HCT116 (cell line): ENCODE results near the gene NGEF.

ENCODE experiments used
- CTCF ChIP-seq, 3 experiments: fragments of 200-600 bp in 1 of 3; sonication (generic) in 1 of 3; IDR thresholded peaks in 2 of 3; conservative IDR thresholded peaks in 1 of 3; 2 replicates each; pipeline ENCODE4 v1.5.1; 2012 to 2017; ENCODE audit warnings: low read depth in 2 of 3, low read length in 2 of 3, antibody characterized with exemption in 1 of 3, borderline replicate concordance in 1 of 3, control low read depth in 1 of 3, mild to moderate bottlenecking in 1 of 3, mixed read lengths in 1 of 3, mixed run types in 1 of 3, moderate library complexity in 1 of 3; ENCODE audit not compliant: insufficient read depth in 1 of 3
- EZH2 ChIP-seq: fragments of 200-600 bp; sonication (generic); IDR thresholded peaks from 2 replicates; pipeline ENCODE4 v1.6.1; 2017; ENCODE audit warnings: antibody characterized with exemption, mixed run types
- JUND ChIP-seq: IDR thresholded peaks from 2 replicates; pipeline ENCODE4 v1.6.1; 2012
- POLR2AphosphoS5 ChIP-seq: IDR thresholded peaks from 2 replicates; pipeline ENCODE4 v1.6.1; 2011; ENCODE audit warnings: mild to moderate bottlenecking, low read depth, low read length, moderate library complexity
- REST ChIP-seq: IDR thresholded peaks from 2 replicates; pipeline ENCODE4 v1.6.1; 2012; ENCODE audit warnings: low read depth
- YY1 ChIP-seq: IDR thresholded peaks from 2 replicates; pipeline ENCODE4 v1.6.1; 2011; ENCODE audit warnings: low read length, low read depth, moderate library complexity, mild to moderate bottlenecking; ENCODE audit not compliant: insufficient replicate concordance; ENCODE audit errors: extremely low read depth

DNA sequence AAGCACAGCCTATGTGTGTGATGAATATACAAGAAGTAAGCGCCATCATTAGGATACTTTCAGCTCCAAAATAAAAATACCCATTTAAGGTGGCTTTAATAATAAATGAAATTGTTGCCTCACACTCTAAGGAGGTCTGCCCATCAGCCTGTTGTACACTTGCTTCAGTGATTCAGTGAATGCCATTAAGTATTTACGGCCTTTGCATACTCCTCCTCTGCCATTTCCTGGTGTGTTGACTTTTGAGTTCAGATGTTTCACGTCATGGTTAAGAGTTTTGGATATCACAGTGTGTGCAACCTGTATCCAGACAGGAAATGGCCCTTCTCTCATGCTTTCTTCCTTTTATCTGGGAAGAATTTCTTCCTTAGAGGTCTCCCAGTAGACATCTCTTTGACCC is 181.6 kb downstream of the NGEF start:
- TF ChIP-seq EZH2 (no peak), JUND (no peak), CTCF (IDR thresholded peaks at IDR 0.05 in 2 of 3, conservative IDR thresholded peaks at IDR 0.05 in 1 of 3; ENCODE audit: borderline replicate concordance in 1 of 3, insufficient read depth in 1 of 3, low read depth in 2 of 3, low read length in 2 of 3) (no peak), POLR2AphosphoS5 (no peak), REST (no peak), YY1 (no peak)
